ENCODE data around the gene SHROOM1. TPM values are rescaled to one million over a fixed set of nuclear protein-coding genes. Genes with fewer than 3 reads are reported as not detected.

The SHROOM1 gene
- total and polyA plus RNA-seq, 2 experiments from 2014 or later: 2.5 to 5.4 TPM

GRCh38 chr5:132856011-132856410 is 25.6 kb upstream of the SHROOM1 start:
- H3F3A ChIP-seq (replicated peaks; ENCODE audit: low read depth): no peaks in the 10 kb centered on the region
- no peaks in the 10 kb centered on the region for H3K9me3 Mint-ChIP-seq
- ATAC-seq (no peak), DNase-seq (ENCODE audit: low spot score) (no peak)
- peaks cover 5% of the 10 kb centered on the region; the same call in 2 of the 3 replicates for H3K4me1 Mint-ChIP-seq
- H3K4me3 Mint-ChIP-seq: no peak overlapping the region
- H4K20me1 ChIP-seq (replicated peaks; ENCODE audit: insufficient read depth): no peaks in the 10 kb centered on the region
- peaks cover 10% of the 10 kb centered on the region; the same call in 1 of the 2 replicates for H3K4me1 ChIP-seq (ENCODE audit: insufficient read depth)
- H3K79me2 ChIP-seq (replicated peaks; ENCODE audit: insufficient read depth): no peaks in the 10 kb centered on the region
- TF ChIP-seq ZNF462 (CRISPR knock-in tag; IDR thresholded peaks at IDR 0.05) (no peak), ZNF331 (CRISPR knock-in tag; IDR thresholded peaks at IDR 0.05; ENCODE audit: low read depth) (no peak), REST (IDR thresholded peaks at IDR 0.05; ENCODE audit: unreplicated experiment) (no peak), POLR2AphosphoS5 (IDR thresholded peaks at IDR 0.05; ENCODE audit: low read depth) (no peak), NANOG (IDR thresholded peaks at IDR 0.05; ENCODE audit: borderline replicate concordance) (no peak), EZH2 (IDR thresholded peaks at IDR 0.05; ENCODE audit: low read depth, unreplicated experiment) (no peak), ZNF114 (CRISPR knock-in tag; IDR thresholded peaks at IDR 0.05) (no peak), STAT1 (IDR thresholded peaks at IDR 0.05; ENCODE audit: unreplicated experiment) (no peak), ETS1 (IDR thresholded peaks at IDR 0.05) (no peak), CREB1 (CRISPR knock-in tag; IDR thresholded peaks at IDR 0.05; ENCODE audit: low read depth) (no peak), CTCF (conservative IDR thresholded peaks at IDR 0.05; ENCODE audit: low read depth in 2 of 2) (no peak), EZH2phosphoT487 (IDR thresholded peaks at IDR 0.05; ENCODE audit: unreplicated experiment) (no peak), JUNB (IDR thresholded peaks at IDR 0.05; ENCODE audit: unreplicated experiment) (no peak)
- no peak overlapping the region for H2AFZ ChIP-seq
- H3K36me3 ChIP-seq (ENCODE audit: insufficient read depth): no peaks in the 10 kb centered on the region
- H3K27me3 Mint-ChIP-seq (ENCODE audit: insufficient read depth, low read depth, poor library complexity): peaks cover 1% of the 10 kb centered on the region
- no peaks in the 10 kb centered on the region for H3K36me3 Mint-ChIP-seq (ENCODE audit: low read depth)
- H3K9me2 ChIP-seq (ENCODE audit: insufficient read depth): no peaks in the 10 kb centered on the region
- no peak overlapping the region for H3K4me2 ChIP-seq
- H3K27me3 ChIP-seq (ENCODE audit: insufficient read depth): no peaks in the 10 kb centered on the region
- no peak overlapping the region for H3K27ac Mint-ChIP-seq
- H3K27ac ChIP-seq (ENCODE audit: low read depth): no peak overlapping the region
- no peak overlapping the region for H3K4me3 ChIP-seq
